ENCODE results near the gene PCCB. TPM values are rescaled to one million over a fixed set of nuclear protein-coding genes. Genes with fewer than 3 reads are reported as not detected.

PCCB gene
- total and polyA plus RNA-seq, 4 donors = 11.5 to 18.7 (median 15.7) TPM

DNA sequence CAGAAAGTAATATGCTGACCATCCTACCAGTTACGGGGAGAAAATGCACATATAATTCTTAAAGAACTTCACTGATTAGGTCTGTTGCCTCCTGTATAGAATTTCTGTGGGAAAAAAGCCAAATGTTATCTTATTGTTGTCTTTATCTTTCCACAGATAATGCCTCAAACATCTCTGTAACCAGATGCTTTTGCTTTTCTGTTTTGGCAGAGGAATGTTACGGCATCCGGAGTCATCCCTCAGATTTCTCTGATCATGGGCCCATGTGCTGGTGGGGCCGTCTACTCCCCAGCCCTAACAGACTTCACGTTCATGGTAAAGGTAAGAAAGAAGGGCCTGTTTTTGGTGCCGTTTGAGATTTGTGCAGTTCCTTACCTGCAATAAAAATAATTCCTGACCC lies 33.5 kb downstream of the PCCB start:
- H3K27me3 ChIP-seq (ENCODE audit: control insufficient read depth in 1 of 2, insufficient read depth in 2 of 2, low read length in 1 of 2) = no peaks in the 10 kb centered on the region
- no peak overlapping the region for H3K27ac ChIP-seq (ENCODE audit: low read depth in 1 of 2, low read length in 2 of 2)
- DNase-seq (no peak), ATAC-seq (ENCODE audit: low FRiP score) (no peak)
- peaks cover 4 to 5% of the 10 kb centered on the region in 2 donors for H3K36me3 ChIP-seq (ENCODE audit: control insufficient read depth in 1 of 2, insufficient read depth in 2 of 2, low read length in 1 of 2)
- 95 to 98% methylated on average over 6 of the region's 6 CpGs for WGBS, 2 donors
- intact Hi-C loops (cut with DNase I) = no loop called here
- no peaks in the 10 kb centered on the region for H3K4me1 ChIP-seq (ENCODE audit: control insufficient read depth in 1 of 2, insufficient read depth in 2 of 2, low read length in 2 of 2)
- H3K4me3 ChIP-seq (ENCODE audit: low read length in 2 of 2) = no peak overlapping the region
- H3K9me3 ChIP-seq (ENCODE audit: control insufficient read depth, low read length) = peaks cover 4% of the 10 kb centered on the region

DNA sequence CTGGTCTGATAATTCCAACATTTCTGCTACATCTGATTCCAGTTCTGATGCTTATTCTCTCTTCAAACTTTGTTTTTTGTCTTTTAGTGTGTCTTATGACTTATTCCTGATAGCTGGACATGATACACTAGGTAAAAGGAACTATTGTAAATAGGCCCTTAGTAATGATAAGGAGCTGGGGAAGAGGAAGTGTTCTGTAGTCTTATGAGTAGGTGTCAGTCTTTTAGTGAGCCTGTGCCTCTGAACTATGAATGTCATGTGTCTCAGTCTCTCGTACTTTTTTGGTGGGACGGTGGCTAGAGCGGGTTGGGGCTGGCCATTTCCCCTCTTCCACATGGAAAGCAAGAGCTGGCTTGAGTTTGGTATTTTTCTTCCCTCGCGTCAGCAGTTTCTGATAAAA lies 41.2 kb downstream of the PCCB start:
- intact Hi-C loops (cut with DNase I) = no loop called here

DNA sequence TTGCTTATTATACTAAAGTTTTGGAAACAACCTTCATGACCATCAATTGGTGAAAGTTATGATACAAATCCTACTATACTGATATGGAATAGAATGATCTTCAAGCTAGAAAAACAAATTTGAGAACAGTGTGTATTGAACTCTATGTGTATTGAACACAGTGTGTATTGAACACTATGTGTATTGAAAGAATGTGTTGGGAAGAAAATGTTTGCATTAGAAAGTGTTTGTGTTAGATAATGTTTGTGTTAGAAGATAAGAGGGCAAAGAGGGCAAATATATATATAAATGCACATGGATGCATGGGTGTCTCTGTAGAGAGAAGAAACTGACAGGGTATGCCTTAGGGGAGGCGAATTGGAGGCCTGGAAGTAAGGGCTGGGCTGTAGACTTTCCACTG lies 42.4 kb downstream of the PCCB start:
- no peaks in the 10 kb centered on the region for H3K9me3 ChIP-seq (ENCODE audit: control insufficient read depth, low read length)
- H3K4me1 ChIP-seq (ENCODE audit: control insufficient read depth in 1 of 2, insufficient read depth in 2 of 2, low read length in 2 of 2) = no peaks in the 10 kb centered on the region
- intact Hi-C loops (cut with DNase I) = no loop called here
- peaks cover 5 to 6% of the 10 kb centered on the region in 2 donors for H3K36me3 ChIP-seq (ENCODE audit: control insufficient read depth in 1 of 2, insufficient read depth in 2 of 2, low read length in 1 of 2)
- 95 to 98% methylated on average over 1 of the region's 1 CpG for WGBS, 2 donors
- no peak overlapping the region for H3K4me3 ChIP-seq (ENCODE audit: low read length in 2 of 2)
- no peak overlapping the region for H3K27ac ChIP-seq (ENCODE audit: low read depth in 1 of 2, low read length in 2 of 2)
- H3K27me3 ChIP-seq (ENCODE audit: control insufficient read depth in 1 of 2, insufficient read depth in 2 of 2, low read length in 1 of 2) = no peaks in the 10 kb centered on the region
- DNase-seq = no peak
- no peak for ATAC-seq (ENCODE audit: low FRiP score)

More for the DNA sequence above, 41.2 kb downstream of the PCCB start:
- Histone ChIP-seq H3K27me3 (ENCODE audit: control insufficient read depth in 1 of 2, insufficient read depth in 2 of 2, low read length in 1 of 2) (no peaks in the 10 kb centered on the region), H3K4me3 (ENCODE audit: low read length in 2 of 2) (no peak overlapping the region), H3K9me3 (ENCODE audit: control insufficient read depth, low read length) (no peaks in the 10 kb centered on the region), H3K36me3 (ENCODE audit: control insufficient read depth in 1 of 2, insufficient read depth in 2 of 2, low read length in 1 of 2) (peaks cover 5 to 7% of the 10 kb centered on the region in 2 donors), H3K4me1 (ENCODE audit: control insufficient read depth in 1 of 2, insufficient read depth in 2 of 2, low read length in 2 of 2) (no peaks in the 10 kb centered on the region), H3K27ac (ENCODE audit: low read depth in 1 of 2, low read length in 2 of 2) (no peak overlapping the region)
- DNase-seq = no peak
- 96 to 98% methylated on average over 5 of the region's 5 CpGs for WGBS, 2 donors
- ATAC-seq (ENCODE audit: low FRiP score) = no peak

DNA sequence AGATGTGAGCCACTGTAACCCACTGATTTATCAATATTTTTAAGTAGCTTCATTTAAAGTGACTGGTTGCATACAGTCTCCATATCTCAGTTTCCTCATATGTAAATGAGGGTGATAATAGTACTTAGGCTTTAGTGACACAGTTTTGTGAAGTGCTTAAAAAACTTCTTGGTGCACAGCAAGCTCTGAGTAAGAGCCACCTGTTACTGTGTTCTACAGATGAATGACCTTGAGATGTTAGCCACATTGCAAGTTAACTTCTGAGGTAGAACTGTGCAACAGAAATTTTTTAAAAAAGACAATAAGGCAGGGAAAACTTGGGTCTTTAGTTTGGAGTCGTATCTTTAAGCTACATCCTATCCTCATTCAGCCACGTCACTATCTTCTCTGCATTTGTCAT lies 43.1 kb downstream of the PCCB start:
- peaks cover 5 to 8% of the 10 kb centered on the region in 2 donors for H3K36me3 ChIP-seq (ENCODE audit: control insufficient read depth in 1 of 2, insufficient read depth in 2 of 2, low read length in 1 of 2)
- no peak overlapping the region for H3K27ac ChIP-seq (ENCODE audit: low read depth in 1 of 2, low read length in 2 of 2)
- H3K27me3 ChIP-seq (ENCODE audit: control insufficient read depth in 1 of 2, insufficient read depth in 2 of 2, low read length in 1 of 2) = no peaks in the 10 kb centered on the region
- DNase-seq (no peak), ATAC-seq (ENCODE audit: low FRiP score) (no peak)
- no peaks in the 10 kb centered on the region for H3K4me1 ChIP-seq (ENCODE audit: control insufficient read depth in 1 of 2, insufficient read depth in 2 of 2, low read length in 2 of 2)
- WGBS, 2 donors = 92 to 95% methylated on average over 2 of the region's 2 CpGs
- intact Hi-C loops (cut with DNase I) = no loop called here
- H3K9me3 ChIP-seq (ENCODE audit: control insufficient read depth, low read length) = no peaks in the 10 kb centered on the region
- no peak overlapping the region for H3K4me3 ChIP-seq (ENCODE audit: low read length in 2 of 2)

DNA sequence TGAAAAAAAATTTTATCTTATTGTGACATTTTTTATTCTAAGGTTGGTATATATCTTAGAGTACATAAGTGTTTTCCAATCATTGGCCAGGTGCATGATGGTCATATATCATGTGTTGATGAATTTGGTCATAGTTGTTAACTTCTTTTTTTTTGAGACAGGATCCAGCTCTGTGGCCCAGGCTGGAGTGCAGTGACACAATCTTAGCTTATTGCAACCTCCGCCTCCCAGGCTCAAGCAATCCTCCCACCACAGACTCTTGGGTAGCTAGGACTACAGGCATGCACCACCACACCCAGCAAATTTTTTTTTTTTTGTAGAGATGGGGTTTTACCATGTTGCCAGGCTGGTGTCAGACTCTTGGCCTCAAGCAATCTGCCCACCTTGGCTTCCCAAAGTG lies 44.0 kb downstream of the PCCB start:
- WGBS, 2 donors = 100% methylated on average over 1 of the region's 1 CpG
- ATAC-seq (ENCODE audit: low FRiP score) (no peak), DNase-seq (no peak)
- intact Hi-C loops (cut with DNase I) = no loop called here
- H3K4me1 ChIP-seq (ENCODE audit: control insufficient read depth in 1 of 2, insufficient read depth in 2 of 2, low read length in 2 of 2) = no peaks in the 10 kb centered on the region
- peaks cover 5 to 8% of the 10 kb centered on the region in 2 donors for H3K36me3 ChIP-seq (ENCODE audit: control insufficient read depth in 1 of 2, insufficient read depth in 2 of 2, low read length in 1 of 2)
- no peaks in the 10 kb centered on the region for H3K27me3 ChIP-seq (ENCODE audit: control insufficient read depth in 1 of 2, insufficient read depth in 2 of 2, low read length in 1 of 2)
- no peak overlapping the region for H3K4me3 ChIP-seq (ENCODE audit: low read length in 2 of 2)
- H3K9me3 ChIP-seq (ENCODE audit: control insufficient read depth, low read length) = no peaks in the 10 kb centered on the region
- no peak overlapping the region for H3K27ac ChIP-seq (ENCODE audit: low read depth in 1 of 2, low read length in 2 of 2)

DNA sequence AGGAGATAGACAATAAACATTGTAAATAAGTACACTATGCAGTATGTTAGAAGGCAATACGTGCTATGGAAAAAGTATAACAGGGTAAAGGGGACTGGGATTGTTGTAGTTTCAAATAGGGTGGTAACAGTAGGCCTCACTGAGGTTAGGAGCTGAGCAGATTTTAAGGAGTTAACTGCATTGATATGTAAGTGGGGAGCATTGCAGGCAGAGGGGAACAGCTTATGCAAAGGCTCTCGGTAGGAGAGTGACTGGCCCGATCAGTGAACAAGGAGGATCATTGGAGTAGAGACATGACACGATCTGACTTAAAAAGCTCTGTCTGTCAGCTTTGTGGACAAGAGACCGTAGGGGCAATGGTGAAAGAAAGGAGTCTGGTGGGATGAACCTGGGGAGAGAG lies 46.8 kb downstream of the PCCB start:
- no peaks in the 10 kb centered on the region for H3K9me3 ChIP-seq (ENCODE audit: control insufficient read depth, low read length)
- peaks cover 3 to 13% of the 10 kb centered on the region in 2 donors for H3K36me3 ChIP-seq (ENCODE audit: control insufficient read depth in 1 of 2, insufficient read depth in 2 of 2, low read length in 1 of 2)
- no peak for ATAC-seq (ENCODE audit: low FRiP score)
- no peak overlapping the region for H3K27ac ChIP-seq (ENCODE audit: low read depth in 1 of 2, low read length in 2 of 2)
- no peaks in the 10 kb centered on the region for H3K4me1 ChIP-seq (ENCODE audit: control insufficient read depth in 1 of 2, insufficient read depth in 2 of 2, low read length in 2 of 2)
- no peaks in the 10 kb centered on the region for H3K27me3 ChIP-seq (ENCODE audit: control insufficient read depth in 1 of 2, insufficient read depth in 2 of 2, low read length in 1 of 2)
- H3K4me3 ChIP-seq (ENCODE audit: low read length in 2 of 2) = no peak overlapping the region
- no peak for DNase-seq
- WGBS, 2 donors = 63 to 73% methylated on average over 5 of the region's 5 CpGs
- intact Hi-C loops (cut with DNase I) = no loop called here

DNA sequence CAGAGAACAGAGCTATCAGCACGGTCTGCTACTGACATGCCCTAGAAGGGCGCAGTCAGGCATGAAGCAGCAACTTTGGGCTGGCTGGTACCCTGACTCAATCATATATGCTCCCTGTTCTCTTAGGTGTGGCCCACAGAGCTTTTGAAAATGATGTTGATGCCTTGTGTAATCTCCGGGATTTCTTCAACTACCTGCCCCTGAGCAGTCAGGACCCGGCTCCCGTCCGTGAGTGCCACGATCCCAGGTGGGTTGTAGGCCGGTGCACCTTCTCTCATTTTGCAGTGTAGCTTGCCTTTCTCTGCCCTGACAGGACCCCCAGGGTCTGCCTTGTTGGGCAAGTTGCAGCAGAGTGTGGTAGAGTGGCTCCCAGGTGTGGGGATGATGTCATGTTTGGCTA lies 47.7 kb downstream of the PCCB start:
- Histone ChIP-seq H3K4me3 (ENCODE audit: low read length in 2 of 2) (no peak overlapping the region), H3K4me1 (ENCODE audit: control insufficient read depth in 1 of 2, insufficient read depth in 2 of 2, low read length in 2 of 2) (no peaks in the 10 kb centered on the region), H3K27me3 (ENCODE audit: control insufficient read depth in 1 of 2, insufficient read depth in 2 of 2, low read length in 1 of 2) (no peaks in the 10 kb centered on the region), H3K36me3 (ENCODE audit: control insufficient read depth in 1 of 2, insufficient read depth in 2 of 2, low read length in 1 of 2) (peaks cover 3 to 13% of the 10 kb centered on the region in 2 donors), H3K9me3 (ENCODE audit: control insufficient read depth, low read length) (no peaks in the 10 kb centered on the region), H3K27ac (ENCODE audit: low read depth in 1 of 2, low read length in 2 of 2) (no peak overlapping the region)
- DNase-seq (no peak), ATAC-seq (ENCODE audit: low FRiP score) (no peak)
- intact Hi-C loops (cut with DNase I) = no loop called here
- 93 to 95% methylated on average over 8 of the region's 8 CpGs for WGBS, 2 donors

DNA sequence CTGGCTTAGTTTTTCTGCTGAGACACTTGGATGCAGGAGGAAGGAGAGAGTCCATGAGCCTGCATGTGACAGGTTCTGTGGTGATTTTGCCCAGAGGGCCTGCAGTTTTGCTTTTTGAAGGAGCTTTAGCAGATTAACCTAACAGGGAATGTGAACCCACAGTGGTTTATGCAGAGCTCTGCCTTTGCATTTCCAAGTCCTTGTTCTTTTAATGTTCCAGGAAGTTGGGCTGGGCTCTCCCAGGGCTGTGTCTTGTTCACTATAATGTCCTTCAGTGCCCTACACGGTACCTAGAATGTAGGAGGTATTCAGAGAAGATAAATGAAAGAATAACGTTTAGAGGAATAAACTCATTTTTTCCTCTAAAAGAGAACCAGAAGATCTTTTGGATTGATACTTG lies 50.3 kb downstream of the PCCB start:
- no peak for DNase-seq
- no peaks in the 10 kb centered on the region for H3K27me3 ChIP-seq (ENCODE audit: control insufficient read depth in 1 of 2, insufficient read depth in 2 of 2, low read length in 1 of 2)
- no peaks in the 10 kb centered on the region for H3K9me3 ChIP-seq (ENCODE audit: control insufficient read depth, low read length)
- H3K27ac ChIP-seq (ENCODE audit: low read depth in 1 of 2, low read length in 2 of 2) = no peak overlapping the region
- no peaks in the 10 kb centered on the region for H3K4me1 ChIP-seq (ENCODE audit: control insufficient read depth in 1 of 2, insufficient read depth in 2 of 2, low read length in 2 of 2)
- H3K4me3 ChIP-seq (ENCODE audit: low read length in 2 of 2) = no peak overlapping the region
- H3K36me3 ChIP-seq (ENCODE audit: control insufficient read depth in 1 of 2, insufficient read depth in 2 of 2, low read length in 1 of 2) = peaks cover 3 to 7% of the 10 kb centered on the region in 2 donors
- 86% methylated on average over 2 of the region's 2 CpGs for WGBS, 2 donors
- ATAC-seq (ENCODE audit: low FRiP score) = no peak
- intact Hi-C loops (cut with DNase I) = no loop called here

DNA sequence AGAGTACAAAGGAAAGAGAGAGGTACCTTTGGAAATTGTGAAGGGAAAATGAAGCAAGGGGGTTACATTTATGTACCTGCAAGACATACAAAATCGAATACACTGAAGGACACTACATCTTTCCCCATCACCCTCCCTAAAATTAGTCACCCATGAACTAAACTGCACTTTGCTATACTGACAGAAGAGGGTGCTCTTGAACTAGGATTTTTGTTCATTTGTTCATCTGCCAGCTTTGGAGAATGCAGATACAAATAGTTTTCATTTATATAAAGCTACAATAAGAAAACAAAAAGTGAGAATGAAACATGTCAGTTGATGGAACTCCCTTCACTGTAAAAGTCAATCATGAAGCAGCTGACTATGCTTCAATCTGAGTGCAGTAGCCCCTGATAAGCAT lies 55.7 kb downstream of the PCCB start:
- no peak overlapping the region for H3K4me3 ChIP-seq (ENCODE audit: low read length in 2 of 2)
- H3K27me3 ChIP-seq (ENCODE audit: control insufficient read depth in 1 of 2, insufficient read depth in 2 of 2, low read length in 1 of 2) = no peaks in the 10 kb centered on the region
- H3K4me1 ChIP-seq (ENCODE audit: control insufficient read depth in 1 of 2, insufficient read depth in 2 of 2, low read length in 2 of 2) = no peaks in the 10 kb centered on the region
- no peak for ATAC-seq (ENCODE audit: low FRiP score)
- DNase-seq = no peak
- no peak overlapping the region for H3K27ac ChIP-seq (ENCODE audit: low read depth in 1 of 2, low read length in 2 of 2)
- intact Hi-C loops (cut with DNase I) = loop anchor here in 1 of 2 donors (5.0 kb wide), 2 partner anchors 446 to 706 kb away; partner anchors contain the start of gene STAG1
- WGBS, 2 donors = 73% methylated on average over 1 of the region's 1 CpG; no CpG with 5 or more reads in 1 of the 2 donors
- peaks cover 0 to 3% of the 10 kb centered on the region in 2 donors for H3K36me3 ChIP-seq (ENCODE audit: control insufficient read depth in 1 of 2, insufficient read depth in 2 of 2, low read length in 1 of 2)
- no peaks in the 10 kb centered on the region for H3K9me3 ChIP-seq (ENCODE audit: control insufficient read depth, low read length)
